ENCODE results near the gene PLLP.

DNA sequence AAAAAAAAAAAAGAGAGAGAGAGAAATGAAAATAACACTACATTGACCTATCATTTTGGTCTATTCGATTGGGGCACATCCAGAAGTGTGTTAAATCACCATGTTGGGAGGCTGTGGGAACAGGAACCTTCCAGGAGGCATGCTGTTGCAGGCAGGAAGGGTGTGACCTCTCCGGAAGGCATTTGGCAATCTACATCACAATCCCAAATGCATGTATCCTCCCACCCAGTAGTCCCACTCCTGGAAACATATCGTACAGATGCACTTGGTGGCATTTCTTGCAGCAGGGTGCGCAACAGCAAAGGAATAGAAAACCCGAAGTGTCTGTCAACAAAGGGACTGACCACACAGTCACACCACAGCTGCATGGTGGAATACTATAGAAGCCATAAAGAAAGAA lies 7.9 kb downstream of the PLLP start:
- no peak for TF ChIP-seq POLR2A (IDR thresholded peaks at IDR 0.05)
- TF ChIP-seq, protein P1, sequence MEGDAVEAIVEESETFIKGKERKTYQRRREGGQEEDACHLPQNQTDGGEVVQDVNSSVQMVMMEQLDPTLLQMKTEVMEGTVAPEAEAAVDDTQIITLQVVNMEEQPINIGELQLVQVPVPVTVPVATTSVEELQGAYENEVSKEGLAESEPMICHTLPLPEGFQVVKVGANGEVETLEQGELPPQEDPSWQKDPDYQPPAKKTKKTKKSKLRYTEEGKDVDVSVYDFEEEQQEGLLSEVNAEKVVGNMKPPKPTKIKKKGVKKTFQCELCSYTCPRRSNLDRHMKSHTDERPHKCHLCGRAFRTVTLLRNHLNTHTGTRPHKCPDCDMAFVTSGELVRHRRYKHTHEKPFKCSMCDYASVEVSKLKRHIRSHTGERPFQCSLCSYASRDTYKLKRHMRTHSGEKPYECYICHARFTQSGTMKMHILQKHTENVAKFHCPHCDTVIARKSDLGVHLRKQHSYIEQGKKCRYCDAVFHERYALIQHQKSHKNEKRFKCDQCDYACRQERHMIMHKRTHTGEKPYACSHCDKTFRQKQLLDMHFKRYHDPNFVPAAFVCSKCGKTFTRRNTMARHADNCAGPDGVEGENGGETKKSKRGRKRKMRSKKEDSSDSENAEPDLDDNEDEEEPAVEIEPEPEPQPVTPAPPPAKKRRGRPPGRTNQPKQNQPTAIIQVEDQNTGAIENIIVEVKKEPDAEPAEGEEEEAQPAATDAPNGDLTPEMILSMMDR (IDR thresholded peaks at IDR 0.05) = no peak
